MM.1S (cell line): ENCODE results near the gene PAQR9.
A peak's percentile ranks its signal among the peaks of the same experiment; 100 is the strongest.

ENCODE experiments used
- EZH2phosphoT487 ChIP-seq: fragments of 300-600 bp; sonication (generic); IDR thresholded peaks from 2 replicates; pipeline ENCODE4 v1.6.1; 2018; ENCODE audit warnings: antibody characterized with exemption, low read length
- TF ChIP-seq, protein P1 (sequence below): fragments of 300-600 bp; sonication (generic); IDR thresholded peaks from 2 replicates; pipeline ENCODE4 v1.5.1; 2016; ENCODE audit warnings: antibody characterized with exemption, low read length, mixed read lengths

DNA sequence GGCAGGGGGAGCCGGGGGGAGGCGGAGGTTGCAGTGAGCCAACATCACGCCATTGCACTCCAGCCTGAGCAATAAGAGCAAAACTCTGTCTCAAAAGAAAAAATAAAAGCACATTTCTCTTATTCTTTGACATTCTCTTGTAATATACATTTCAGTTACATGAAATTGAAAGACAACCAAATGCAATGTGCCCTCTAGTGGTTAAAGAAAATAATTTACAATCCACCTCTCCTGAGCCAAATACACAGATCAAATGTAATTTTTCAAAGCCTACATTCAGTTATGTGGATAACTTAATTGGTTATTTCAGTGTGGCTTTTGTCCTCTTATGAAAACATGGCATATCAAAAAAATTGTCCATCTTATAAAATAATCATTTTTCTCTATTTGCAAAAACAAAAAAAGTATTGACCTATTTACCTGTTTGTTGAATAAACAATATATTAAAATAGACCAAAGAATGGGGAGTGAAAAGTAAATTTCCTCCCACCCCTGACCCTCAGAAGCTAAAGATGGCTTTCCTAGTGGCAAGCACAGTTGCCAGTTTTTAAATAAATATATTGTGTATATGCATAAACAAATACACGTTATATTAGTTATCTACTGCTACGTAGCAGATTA lies 23.7 kb upstream of the PAQR9 start:
- TF ChIP-seq, protein P1, sequence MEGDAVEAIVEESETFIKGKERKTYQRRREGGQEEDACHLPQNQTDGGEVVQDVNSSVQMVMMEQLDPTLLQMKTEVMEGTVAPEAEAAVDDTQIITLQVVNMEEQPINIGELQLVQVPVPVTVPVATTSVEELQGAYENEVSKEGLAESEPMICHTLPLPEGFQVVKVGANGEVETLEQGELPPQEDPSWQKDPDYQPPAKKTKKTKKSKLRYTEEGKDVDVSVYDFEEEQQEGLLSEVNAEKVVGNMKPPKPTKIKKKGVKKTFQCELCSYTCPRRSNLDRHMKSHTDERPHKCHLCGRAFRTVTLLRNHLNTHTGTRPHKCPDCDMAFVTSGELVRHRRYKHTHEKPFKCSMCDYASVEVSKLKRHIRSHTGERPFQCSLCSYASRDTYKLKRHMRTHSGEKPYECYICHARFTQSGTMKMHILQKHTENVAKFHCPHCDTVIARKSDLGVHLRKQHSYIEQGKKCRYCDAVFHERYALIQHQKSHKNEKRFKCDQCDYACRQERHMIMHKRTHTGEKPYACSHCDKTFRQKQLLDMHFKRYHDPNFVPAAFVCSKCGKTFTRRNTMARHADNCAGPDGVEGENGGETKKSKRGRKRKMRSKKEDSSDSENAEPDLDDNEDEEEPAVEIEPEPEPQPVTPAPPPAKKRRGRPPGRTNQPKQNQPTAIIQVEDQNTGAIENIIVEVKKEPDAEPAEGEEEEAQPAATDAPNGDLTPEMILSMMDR, result peak; percentile 68
- TF ChIP-seq EZH2phosphoT487, result no peak
